ENCODE data around the gene TMEM131L.
"Not testable (repeated sequence)": the region's sequence is repeated elsewhere in the genome, so short reads cannot be mapped to it uniquely, and the experiment has no call there.

The TMEM131L gene

GRCh38 chr4:153466081-153466948, at the start of gene TMEM131L:
TSS of gene TMEM131L (plus strand) at chr4:153466360. CDS start at chr4:153466398, 38 bp downstream.
- DNase-seq (ENCODE audit: low read depth in 2 of 2): peak; percentile 32 to 52

GRCh38 chr4:153416456-153416855, 49.7 kb upstream of the TMEM131L start:
- not testable (repeated sequence) for DNase-seq (ENCODE audit: low read depth in 2 of 2)

- no peak for DNase-seq (ENCODE audit: low read depth in 2 of 2)
These were observed 48.0 kb upstream of the TMEM131L start for GRCh38 chr4:153418121-153418520.

- no peak for DNase-seq (ENCODE audit: low read depth in 2 of 2)
These were observed 47.6 kb upstream of the TMEM131L start for GRCh38 chr4:153418558-153418957.

GRCh38 chr4:153419029-153419428, 47.1 kb upstream of the TMEM131L start:
- DNase-seq (ENCODE audit: low read depth in 2 of 2): no peak

GRCh38 chr4:153419673-153420278, 46.4 kb upstream of the TMEM131L start:
- DNase-seq (ENCODE audit: low read depth in 2 of 2): no peak

- DNase-seq (ENCODE audit: low read depth in 2 of 2): no peak
These were observed 45.8 kb upstream of the TMEM131L start for GRCh38 chr4:153420361-153420760.

- DNase-seq (ENCODE audit: low read depth in 2 of 2): no peak
These were observed 44.2 kb upstream of the TMEM131L start for GRCh38 chr4:153421941-153422340.

GRCh38 chr4:153426207-153426885, 39.8 kb upstream of the TMEM131L start:
- no peak for DNase-seq (ENCODE audit: low read depth in 2 of 2)

GRCh38 chr4:153427363-153428071, 38.6 kb upstream of the TMEM131L start:
- DNase-seq (ENCODE audit: low read depth in 2 of 2): no peak

- DNase-seq (ENCODE audit: low read depth in 2 of 2): no peak
These were observed 37.2 kb upstream of the TMEM131L start for GRCh38 chr4:153428941-153429475.

- peak; percentile 41 to 43 for DNase-seq (ENCODE audit: low read depth in 2 of 2)
These were observed 33.0 kb upstream of the TMEM131L start for GRCh38 chr4:153432965-153433753.

- no peak for DNase-seq (ENCODE audit: low read depth in 2 of 2)
These were observed 32.4 kb upstream of the TMEM131L start for GRCh38 chr4:153433754-153434105.

GRCh38 chr4:153434190-153434589, 32.0 kb upstream of the TMEM131L start:
- no peak for DNase-seq (ENCODE audit: low read depth in 2 of 2)

- DNase-seq (ENCODE audit: low read depth in 2 of 2): peak; percentile 11 to 19
These were observed 27.0 kb upstream of the TMEM131L start for GRCh38 chr4:153438916-153439756.

GRCh38 chr4:153439831-153440230, 26.3 kb upstream of the TMEM131L start:
- no peak for DNase-seq (ENCODE audit: low read depth in 2 of 2)

- no peak for DNase-seq (ENCODE audit: low read depth in 2 of 2)
These were observed 25.7 kb upstream of the TMEM131L start for GRCh38 chr4:153440475-153440874.

- no peak for DNase-seq (ENCODE audit: low read depth in 2 of 2)
These were observed 18.8 kb upstream of the TMEM131L start for GRCh38 chr4:153447175-153447905.

- DNase-seq (ENCODE audit: low read depth in 2 of 2): no peak
These were observed 18.0 kb upstream of the TMEM131L start for GRCh38 chr4:153448003-153448731.

Data from stimulated activated CD8-positive, alpha-beta memory T cell treated with anti-CD3 and anti-CD28 coated beads, Interleukin-15, amount 100 ng/mL, for 4 hours (primary cell).